ENCODE measurements around the gene SPIN3. TPM values are rescaled to one million over a fixed set of nuclear protein-coding genes. Genes with fewer than 3 reads are reported as not detected.

Gene SPIN3
- total and polyA plus RNA-seq, 10 of the 15 experiments (the other 5 are each of a cell fraction or from before 2014, with no cell fraction given) = 2.1 to 12.3 (median 9.5) TPM

GRCh38 chrX:56995271-56995994 is at the start of gene SPIN3 (continued):
- TF ChIP-seq BCL3 (IDR thresholded peaks at IDR 0.05; ENCODE audit: borderline replicate concordance, insufficient read depth, low read depth, low read length, poor library complexity, severe bottlenecking) (no peak), ZNF687 (IDR thresholded peaks at IDR 0.05) (0 out of 2 replicates have a peak, but pooled peaks have one; percentile 45), RAD51 (IDR thresholded peaks at IDR 0.05) (no peak), REST (IDR thresholded peaks at IDR 0.05; ENCODE audit: low read depth, low read length) (no peak), CHD2 (IDR thresholded peaks at IDR 0.05; ENCODE audit: borderline replicate concordance, low read depth, low read length) (peak; percentile 74), ZBTB33 (IDR thresholded peaks at IDR 0.05) (no peak), POLR2AphosphoS5 (IDR thresholded peaks at IDR 0.05; ENCODE audit: low read length) (peak; percentile 80), CBX5 (IDR thresholded peaks at IDR 0.05; ENCODE audit: low read depth) (no peak), SIX5 (IDR thresholded peaks at IDR 0.05; ENCODE audit: low read depth, low read length, severe bottlenecking) (no peak)

Measured in GM12878 (cell line).